ENCODE measurements around the gene TUSC7. TPM values are rescaled to one million over a fixed set of nuclear protein-coding genes. Genes with fewer than 3 reads are reported as not detected.

Gene TUSC7
- total RNA-seq, 1 donor = not detected

- TF ChIP-seq CTCF (IDR thresholded peaks at IDR 0.05; ENCODE audit: insufficient read depth, low read length) = no peak
- no peak overlapping the region for H3K4me3 ChIP-seq (ENCODE audit: low read depth, low read length)
- DNase-seq (ENCODE audit: low read depth) = no peak
Observed at GRCh38 chr3:116749388-116749787, 39.8 kb downstream of the TUSC7 start.

GRCh38 chr3:116757315-116757714, 47.7 kb downstream of the TUSC7 start:
- H3K4me3 ChIP-seq (ENCODE audit: low read depth, low read length) = no peak overlapping the region
- DNase-seq (ENCODE audit: low read depth) = no peak
- no peak for TF ChIP-seq CTCF (IDR thresholded peaks at IDR 0.05; ENCODE audit: insufficient read depth, low read length)

- DNase-seq (ENCODE audit: low read depth) = no peak
- no peak for TF ChIP-seq CTCF (IDR thresholded peaks at IDR 0.05; ENCODE audit: insufficient read depth, low read length)
- no peak overlapping the region for H3K4me3 ChIP-seq (ENCODE audit: low read depth, low read length)
Observed at GRCh38 chr3:116759316-116759715, 49.7 kb downstream of the TUSC7 start.

Measured in fibroblast of the aortic adventitia (primary cell).